Measurements from ENCODE around the gene ABL1.
"Not testable (repeated sequence)": the region's sequence is repeated elsewhere in the genome, so short reads cannot be mapped to it uniquely, and the experiment has no call there.

ABL1 gene

DNA sequence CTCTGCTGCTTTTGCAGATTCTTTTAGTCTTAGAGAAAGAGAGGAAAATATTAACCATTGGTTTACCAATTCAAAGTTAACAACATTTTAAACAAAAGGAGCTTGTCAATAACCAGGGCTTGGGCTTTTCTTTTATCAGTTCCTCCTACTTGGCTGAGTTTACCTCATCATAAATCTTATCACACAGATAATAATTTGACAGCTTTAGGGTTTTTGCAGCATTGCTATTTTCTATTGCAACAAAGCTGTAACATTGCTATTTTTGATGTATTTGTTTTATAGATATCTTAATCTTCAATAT lies 9.8 kb upstream of the ABL1 start:
- no peak for DNase-seq (ENCODE audit: low spot score)

DNA sequence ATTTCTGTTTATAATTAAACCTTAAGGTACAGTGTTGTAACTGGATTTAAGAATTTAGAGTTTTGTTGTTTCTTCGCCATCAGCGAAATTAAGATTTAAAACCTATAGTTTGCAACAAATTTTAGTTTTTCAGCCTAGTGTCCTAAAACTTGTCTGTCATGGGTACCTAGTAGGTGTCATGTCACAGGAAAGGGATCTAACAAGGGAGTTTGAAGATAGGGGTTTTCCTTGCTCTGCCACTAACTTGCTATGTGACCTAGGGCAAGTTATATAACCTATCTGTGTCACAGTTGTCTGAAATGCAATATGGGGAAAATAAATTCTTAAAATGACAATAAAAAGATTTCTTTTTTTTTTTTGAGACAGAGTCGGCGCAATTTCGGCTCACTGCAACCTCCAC lies 9.2 kb upstream of the ABL1 start:
- DNase-seq (ENCODE audit: low spot score), result no peak

DNA sequence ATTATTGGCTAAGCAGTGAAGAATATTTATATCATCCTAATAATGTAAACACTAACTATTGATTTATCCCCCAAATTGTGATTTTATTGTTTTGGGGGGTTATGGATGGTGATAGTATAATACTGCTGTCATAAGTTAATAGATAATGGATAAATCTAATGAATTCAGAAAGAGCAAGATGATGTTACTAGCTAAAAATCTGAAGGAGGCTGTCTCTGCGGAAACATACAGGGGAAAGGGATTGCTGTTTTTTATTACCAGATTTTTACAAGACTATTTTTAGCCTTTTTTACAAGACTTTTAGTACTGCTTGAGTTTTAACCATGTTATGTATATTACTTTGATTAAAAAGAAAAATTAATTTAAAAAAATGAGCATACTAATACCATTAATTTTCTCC lies 5.3 kb upstream of the ABL1 start:
- no peak for DNase-seq (ENCODE audit: low spot score)

DNA sequence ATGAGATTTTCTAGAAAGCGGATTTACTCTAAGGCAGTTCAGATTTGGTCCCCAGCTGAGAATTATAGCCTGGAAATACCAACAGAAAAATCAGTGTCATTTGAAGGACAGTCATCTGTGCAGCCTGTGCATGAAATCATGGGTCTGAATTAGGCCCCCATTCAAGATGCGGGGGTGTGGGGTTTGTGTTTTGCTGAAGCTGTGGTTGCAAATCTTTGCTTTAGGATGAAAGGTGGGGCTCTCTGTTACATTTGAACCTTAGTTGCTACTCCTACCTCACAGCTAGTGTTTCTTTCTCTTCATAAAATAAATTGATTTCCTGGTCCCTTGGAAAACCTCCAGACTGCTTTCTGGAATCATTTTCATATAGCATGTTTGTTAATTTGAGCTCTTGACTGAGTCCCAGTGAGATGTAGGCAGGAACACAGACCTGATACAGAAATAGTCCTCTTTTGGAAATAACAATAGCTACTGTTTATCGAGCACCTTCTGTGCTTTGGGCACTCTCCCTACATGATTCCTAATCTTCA lies 4.8 kb upstream of the ABL1 start:
- no peak for DNase-seq (ENCODE audit: low spot score)

DNA sequence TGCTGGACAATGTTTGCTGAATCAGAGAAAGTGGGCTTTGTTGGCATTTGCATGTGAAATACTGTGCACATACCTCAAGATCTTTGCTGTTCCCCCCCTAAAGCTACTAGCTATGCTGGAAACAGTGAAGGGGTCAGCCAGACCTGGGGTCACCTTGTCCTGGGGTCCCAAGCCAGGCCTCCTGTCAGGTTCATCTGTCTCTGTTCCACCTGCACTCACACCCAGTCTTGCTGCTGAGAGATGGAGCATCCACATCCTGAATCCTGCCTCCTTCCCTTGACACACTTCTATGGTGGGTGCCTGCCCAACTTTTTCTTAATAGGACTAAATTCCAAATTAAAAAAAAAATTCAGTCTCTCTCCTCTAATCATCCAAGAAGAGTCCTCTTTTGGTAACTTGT lies 4.0 kb upstream of the ABL1 start:
- DNase-seq (ENCODE audit: low spot score), result no peak

DNA sequence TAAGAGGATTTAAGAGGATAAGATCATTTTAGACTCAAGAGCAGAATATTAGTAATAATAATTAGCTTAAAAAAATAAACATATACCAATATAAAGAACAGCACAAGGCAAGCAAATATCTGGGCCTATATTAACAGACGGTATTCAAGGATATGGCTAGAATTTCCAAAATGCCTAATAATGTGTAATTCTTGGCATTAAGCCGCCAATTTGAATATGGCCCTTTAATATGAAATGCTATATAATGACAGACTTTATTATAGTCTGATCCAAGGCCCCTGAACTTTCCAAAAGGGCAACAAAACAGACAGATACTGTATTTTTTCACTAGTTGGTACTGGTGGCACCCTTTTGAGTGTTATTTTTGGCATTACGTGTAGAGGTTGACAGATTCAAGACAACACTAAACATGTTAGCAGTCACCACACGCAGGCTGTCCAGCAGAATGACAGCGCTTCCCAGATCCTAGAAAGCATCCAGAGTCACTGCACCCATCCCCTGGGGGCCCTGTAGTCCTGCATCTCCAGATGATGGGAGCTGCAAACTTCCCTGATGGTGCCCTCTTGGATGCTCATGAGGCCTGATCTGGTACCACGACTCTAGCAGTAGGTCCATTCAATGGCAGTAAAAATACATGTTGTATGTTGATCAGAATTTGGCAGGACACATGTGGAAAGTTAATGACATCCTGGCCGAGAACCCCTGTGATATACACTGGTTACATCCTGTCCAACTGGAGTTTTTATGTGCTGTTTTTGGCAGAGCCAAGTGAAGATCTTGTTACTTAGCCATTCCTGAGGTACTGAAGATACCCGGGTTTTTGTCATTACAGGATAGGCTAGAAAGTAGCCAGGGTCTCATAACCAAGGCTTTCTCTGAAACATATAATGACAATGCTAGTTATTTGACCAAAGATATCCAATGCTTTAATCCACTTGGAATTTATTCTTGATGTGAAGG lies 1.7 kb upstream of the ABL1 start:
- no peak for DNase-seq (ENCODE audit: low spot score)

DNA sequence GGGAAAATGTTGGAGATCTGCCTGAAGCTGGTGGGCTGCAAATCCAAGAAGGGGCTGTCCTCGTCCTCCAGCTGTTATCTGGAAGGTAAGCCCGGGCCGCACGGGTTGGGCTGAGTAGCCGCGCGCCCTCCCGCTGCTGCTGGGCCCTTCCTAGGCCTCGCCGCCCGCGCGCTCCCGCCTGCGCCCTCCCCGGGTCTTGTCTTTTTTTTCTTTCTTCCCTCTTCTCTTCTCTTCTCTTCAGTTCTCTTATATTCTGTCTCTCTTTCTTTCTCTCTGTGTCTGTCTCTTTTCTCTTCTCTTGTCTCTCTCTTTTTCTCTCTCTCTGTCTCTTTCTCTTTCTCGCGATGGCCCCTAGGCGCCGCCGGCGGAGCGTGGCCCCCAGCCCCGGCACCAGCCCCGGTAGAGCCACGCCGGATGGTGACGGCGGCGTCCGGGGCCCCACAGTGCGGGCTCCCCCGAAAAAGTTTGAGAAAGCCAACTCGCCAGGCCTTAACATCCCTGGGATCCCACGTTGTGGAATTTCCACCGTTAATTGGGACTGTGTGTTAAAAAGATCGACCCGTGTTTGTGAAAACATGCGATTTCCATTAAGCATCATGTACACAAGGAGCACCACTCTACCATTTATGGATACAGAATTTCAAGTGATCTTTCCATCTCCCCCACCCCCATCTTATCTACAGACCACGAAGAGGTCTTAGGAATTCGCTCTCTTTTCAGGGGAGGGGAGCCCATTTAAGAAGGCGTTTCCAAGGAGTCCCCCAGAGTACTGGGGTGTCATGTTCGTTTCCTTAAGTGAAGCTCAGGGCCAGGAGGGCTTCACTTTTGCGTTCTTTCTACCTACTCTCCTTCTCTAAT lies 616 bp downstream of the ABL1 start:
- DNase-seq (ENCODE audit: low spot score), result peak; percentile 43

DNA sequence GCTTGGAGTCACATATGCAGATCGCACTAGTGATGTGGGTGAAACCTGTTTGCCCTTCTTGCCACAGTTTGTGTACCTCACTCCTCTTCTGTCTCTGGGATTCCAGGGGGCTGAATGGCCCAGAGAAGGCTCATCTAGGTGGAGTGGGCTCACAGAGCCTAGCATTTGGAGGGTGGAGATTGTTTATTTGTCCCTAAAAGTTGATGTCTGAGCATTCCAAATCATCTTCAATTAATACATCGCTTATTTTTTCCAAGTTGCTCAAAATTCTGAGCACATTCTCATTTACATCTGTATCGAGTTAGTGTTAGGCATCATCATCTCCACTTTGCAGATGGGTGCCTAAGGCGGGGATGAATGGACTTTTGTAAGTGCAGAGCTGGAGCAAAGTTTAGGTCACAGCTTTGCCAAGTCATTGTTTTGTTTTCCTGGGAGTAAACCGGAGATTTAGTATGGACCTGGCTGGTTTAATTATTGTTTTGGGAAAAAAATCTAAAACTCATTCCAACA lies 2.0 kb downstream of the ABL1 start:
- no peak for DNase-seq (ENCODE audit: low spot score)

DNA sequence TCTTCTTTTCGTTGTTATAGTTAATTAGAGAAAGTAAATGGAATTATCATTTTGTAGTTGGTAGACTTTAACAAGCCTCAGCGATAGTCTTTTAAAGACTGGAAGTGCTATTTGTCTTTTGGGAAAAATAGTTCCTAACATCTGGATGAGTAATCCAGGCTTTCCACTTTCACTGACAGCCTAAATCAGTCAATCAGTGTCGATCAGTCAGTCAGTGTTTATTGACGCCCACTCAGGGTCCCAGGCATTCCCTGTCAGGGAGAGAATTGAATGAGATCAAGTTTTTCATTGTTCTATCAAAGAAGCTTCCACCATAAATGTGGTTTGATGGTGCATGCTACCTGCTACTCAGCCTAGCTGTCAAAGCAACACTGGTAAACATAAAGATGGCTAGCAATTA lies 2.6 kb downstream of the ABL1 start:
- no peak for DNase-seq (ENCODE audit: low spot score)

DNA sequence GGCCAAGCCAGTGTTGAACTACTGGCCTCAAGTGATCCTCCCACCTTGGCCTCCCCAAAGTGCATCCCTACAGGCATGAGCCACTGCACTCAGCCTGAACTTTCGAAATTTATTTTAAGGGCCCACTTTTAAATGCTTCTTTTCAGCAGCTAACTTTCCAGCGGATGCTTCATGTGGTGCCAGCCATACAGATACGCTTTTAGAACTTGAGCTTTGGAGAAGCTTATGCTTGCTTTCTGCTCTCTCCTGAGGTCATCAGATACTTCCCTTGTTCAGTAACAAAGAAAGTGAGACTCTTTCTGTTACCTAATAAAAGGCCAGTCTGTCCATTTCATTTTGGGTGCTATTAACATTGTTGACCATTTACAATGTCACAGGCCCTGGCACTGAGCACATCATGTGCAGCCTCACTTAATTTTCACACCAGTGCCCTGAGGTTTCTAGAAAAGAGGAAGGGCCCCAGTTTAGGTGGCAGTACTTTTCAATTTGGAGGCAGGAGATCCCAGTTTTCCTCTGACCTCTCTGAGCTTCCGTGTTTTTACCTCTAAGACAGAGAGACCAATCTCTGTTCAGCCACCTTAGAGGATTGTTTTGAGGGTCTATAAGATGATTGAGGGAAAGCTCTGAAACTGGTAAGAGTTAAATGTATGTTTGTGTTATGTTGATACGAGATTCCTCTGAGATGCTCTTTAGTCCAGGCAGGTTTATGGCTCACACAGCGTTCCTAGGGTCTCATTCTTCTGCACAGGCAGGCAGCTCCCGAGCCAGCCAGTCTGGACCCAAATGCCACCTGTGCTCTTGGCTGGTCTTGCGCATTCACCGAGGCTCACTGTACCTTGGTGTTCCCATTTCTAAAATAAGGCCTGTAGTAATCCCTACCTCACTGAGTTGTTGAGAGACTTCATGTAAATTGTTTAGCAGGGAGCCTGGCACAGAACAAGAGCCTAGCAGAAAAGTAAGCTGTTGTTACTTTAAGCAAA lies 4.4 kb downstream of the ABL1 start:
- no peak for DNase-seq (ENCODE audit: low spot score)

DNA sequence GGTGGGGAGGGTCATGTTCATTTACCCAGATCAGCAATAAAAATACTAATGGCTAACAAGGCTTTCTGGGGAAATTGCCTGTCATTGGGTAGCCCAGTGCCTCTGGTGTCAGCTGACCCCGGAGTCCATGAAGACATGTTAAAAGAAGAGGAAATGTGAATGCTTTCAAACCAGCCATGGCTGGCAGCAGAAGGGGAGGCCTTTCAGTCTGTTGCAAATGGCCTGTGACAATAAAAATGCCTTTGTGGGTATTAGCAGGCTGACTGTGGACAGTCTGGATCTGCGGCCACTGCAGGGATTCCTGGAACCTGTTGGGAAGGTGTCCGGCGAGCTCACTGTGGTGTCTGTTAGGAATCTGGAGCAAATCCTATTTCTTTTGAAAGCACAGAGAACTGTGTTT lies 7.5 kb downstream of the ABL1 start:
- no peak for DNase-seq (ENCODE audit: low spot score)

DNA sequence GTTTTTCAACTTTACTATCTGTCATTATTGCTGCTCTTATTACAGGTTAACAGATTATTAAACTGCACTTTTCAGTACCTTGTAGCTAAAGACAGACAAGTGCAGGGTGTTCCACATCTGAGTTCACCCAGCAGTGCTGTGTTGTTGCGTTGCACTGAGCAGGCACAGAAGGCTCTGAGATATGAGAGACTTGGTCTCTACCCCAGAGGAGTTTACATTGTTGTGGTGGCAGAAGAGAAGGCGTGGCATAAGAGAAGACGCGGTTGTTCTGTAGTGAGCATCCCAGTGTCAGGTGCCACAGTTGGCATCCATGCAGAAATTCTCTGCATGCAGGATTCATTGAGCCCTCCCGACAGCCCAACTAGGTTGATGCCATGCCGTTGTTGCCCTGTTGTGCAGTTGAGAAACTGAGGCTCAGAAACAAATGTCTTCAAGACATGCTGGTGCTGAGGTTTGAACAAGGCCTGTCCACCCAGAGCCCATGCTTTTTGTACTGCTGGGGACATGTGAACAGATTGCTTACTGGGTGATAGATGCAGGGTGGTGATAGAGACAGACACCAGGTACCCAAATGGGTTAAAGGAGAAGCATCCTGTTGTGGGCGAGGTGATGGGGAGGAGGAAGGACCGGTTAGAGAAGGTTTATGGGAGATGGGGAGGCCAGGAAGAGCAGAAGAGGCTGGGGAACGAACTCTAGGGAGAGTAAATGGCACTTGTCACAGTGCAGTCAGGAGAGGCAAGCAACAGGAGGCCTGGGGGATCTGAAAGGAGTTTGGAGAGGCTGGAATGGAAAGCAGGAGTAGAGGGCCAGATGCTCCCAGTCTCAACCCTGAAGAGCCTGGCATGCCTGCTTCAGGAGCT lies 8.2 kb downstream of the ABL1 start:
- no peak for DNase-seq (ENCODE audit: low spot score)

DNA sequence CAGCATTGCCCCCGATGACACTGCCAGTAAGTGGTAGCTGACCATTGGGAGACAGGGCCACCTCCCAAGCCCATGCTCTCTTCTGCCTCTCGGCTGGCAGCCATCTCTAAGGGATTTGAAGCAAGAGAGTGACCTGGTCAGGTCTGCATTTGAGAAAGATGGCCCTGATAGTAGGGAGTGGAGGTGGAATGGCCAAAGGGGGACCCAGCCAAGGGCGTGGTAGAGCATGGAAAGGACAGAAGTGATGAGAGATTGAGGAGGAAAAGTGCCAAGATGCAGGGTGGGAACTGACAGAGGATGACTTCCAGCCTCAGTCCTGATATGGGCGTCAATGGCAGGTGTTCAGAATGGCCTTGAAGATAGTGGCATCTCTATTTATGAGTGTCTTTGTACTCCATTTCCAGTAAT lies 9.0 kb downstream of the ABL1 start:
- peak; percentile 59 for DNase-seq (ENCODE audit: low spot score)

DNA sequence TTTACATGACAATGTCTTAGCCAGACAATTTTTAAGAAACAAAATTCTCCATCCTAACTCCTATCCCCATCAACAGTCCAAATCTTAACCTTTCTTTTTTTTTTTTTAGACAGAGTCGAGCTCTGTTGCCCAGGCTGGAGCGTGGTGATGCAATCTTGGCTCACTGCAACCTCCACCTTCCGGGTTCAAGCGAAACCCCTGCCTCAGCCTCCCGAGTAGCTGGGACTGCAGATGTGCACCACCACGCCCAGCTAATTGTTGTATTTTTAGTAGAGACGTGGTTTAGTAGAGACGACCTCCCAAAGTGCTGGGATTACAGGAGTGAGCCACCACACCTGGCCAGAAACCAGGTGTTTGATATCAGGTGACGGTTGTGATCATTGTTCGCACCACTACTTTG lies 10.2 kb downstream of the ABL1 start:
- no peak for DNase-seq (ENCODE audit: low spot score)

DNA sequence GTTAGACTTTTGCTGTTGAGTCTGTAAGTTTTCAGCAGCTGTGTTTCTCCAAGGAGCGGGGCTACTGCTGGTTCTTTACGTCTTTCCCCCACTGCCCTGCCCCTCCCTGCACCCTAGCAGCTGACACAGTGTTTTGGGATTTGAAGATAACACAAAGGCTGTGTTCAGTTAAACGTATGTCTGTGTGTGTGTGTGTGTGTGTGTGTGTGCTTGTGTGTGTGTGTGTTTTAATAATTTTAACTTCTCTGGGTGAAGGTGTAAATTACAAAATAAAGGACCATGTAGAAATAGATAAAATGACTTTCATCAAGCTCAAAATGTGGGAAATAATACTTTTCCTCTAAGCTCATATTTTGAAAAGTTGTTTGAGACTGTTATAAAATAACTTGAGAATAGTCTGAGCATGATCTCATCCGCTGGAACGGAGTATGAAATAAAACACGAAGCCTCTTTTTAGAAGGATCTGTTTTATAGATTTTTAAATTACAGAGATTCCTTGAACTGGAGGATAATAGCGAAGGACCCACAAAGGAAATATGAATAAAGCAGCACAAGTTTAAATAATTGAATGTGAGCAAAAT lies 10.9 kb downstream of the ABL1 start:
- DNase-seq (ENCODE audit: low spot score), result peak; percentile 64

DNA sequence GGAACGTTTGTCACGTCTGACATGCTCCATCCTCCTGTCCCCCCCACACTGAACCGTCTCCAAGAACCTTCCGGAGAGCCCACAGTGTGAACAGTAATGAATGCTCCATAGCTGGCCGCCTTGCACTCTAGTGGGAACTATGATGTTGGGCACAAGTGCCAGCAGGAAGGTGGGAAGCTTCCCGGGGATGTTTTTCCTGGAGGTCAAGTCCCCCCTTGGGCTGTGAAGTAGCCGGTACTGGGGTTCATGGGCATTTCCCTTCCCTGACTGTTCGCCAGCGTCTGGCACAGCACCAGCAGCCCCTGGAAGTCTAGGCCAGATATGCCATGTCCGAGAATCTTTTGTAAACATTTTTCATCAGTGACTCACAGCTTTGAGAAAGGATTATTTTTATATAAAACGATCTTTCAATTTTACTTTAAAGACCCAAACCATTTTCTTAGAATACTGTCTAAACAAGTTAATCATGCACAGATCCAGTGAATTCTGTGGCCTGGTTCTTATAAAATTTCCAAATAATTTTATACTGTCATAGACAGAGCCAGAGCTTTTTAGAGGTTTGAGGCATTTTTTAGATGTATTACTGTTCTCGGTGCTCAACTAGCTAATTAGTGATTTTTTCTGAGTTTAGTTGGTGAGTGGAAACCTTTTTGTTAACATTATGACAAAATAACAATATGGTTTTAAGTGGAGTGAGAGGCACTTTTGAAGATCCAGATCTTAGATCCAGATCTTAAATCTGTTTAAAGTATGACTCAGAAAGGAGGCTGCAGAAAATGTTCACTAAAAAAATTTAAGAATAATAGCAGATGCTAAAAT lies 11.6 kb downstream of the ABL1 start:
- DNase-seq (ENCODE audit: low spot score), result no peak

DNA sequence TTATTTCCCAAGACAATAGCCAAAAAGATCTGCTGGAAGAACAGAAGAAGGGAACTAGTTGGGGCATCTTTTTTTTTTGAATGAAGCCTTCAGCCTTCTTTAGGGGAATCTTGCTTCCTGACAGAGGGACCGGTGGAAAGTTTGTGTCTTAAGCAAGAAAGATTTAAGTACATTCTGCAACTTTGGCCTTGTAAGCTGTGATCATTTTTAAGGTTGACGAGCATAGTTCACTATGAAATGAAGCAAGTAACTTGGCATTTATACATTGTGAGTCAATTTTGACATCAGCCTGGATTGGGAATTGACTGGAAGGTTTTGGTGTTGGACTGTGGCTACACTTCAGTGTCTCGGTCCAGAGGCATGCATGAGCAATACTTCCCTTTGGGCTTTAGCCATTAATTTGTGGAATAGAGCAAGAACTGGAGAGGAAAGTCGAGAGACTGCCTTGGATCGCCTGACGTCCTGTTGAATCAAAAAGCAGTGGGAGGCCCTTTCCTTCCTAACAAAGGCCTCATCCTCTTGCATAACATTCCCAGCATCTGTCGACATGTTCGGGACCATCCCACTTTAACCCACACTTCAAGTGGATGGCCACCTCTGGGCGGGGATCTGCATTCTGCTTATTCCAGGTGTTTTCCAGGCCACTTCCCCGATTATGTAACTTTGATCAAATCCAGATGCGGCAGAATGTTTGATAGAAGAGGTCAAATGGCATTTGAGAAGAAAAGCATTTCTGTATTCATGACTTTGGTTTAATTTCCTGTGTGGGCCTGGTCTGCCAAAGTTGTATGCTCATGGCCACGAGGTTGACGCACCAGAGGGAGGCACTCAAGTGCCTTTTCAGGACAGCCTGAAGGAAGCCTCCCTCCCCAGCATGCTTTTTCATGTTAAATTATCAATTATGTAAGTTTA lies 12.5 kb downstream of the ABL1 start:
- DNase-seq (ENCODE audit: low spot score), result no peak

DNA sequence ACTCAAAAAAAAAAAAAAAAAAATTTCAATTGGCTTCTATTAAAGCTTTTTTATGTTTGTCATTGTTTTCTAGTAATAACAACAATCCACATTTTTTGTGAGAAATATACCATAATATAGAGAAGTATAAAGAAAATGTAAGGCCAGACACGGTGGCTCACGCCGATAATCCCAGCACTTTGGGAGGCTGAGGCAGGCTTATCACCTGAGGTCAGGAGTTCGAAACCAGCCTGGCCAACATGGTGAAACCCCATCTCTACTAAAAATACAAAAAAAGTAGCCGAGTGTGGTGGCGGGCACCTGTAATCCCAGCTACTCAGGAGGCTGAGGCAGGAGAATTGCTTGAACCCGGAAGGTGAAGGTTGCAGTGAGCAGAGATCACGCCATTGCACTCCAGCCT lies 13.5 kb downstream of the ABL1 start:
- DNase-seq (ENCODE audit: low spot score), result not testable (repeated sequence)

Measured in hematopoietic multipotent progenitor cell treated with erythropoietin and hydrocortisone succinate and interleukin-3 and kit ligand, for 15 days (in vitro differentiated cells).